Neural crest cell (in vitro differentiated cells): ENCODE data around the gene NDUFS2. TPM values are rescaled to one million over a fixed set of nuclear protein-coding genes. Genes with fewer than 3 reads are reported as not detected.
"Not testable (repeated sequence)": the region's sequence is repeated elsewhere in the genome, so short reads cannot be mapped to it uniquely, and the experiment has no call there.

Experiments
- DNase-seq: peaks from one replicate; pipeline ENCODE4 v3.0.0; 2021; ENCODE audit warnings: low read depth, mixed read lengths, low spot score
- H3K27ac Mint-ChIP-seq: one replicate; pipeline ENCODE4 v1.8.0; 2021; ENCODE audit warnings: mild to moderate bottlenecking, mixed read lengths; ENCODE audit not compliant: unreplicated experiment
- H3K27me3 Mint-ChIP-seq: 2 replicates; pipeline ENCODE4 v1.8.0; 2021; ENCODE audit warnings: low read depth, mild to moderate bottlenecking, mixed read lengths
- H3K36me3 Mint-ChIP-seq: 2 replicates; pipeline ENCODE4 v1.8.0; 2021; ENCODE audit warnings: low read depth, mild to moderate bottlenecking, mixed read lengths
- H3K4me1 Mint-ChIP-seq: 2 replicates; pipeline ENCODE4 v1.8.0; 2021; ENCODE audit warnings: mixed read lengths
- H3K4me3 Mint-ChIP-seq: one replicate; pipeline ENCODE4 v1.8.0; 2021; ENCODE audit warnings: mild to moderate bottlenecking, mixed read lengths
- H3K9me3 Mint-ChIP-seq: 2 replicates; pipeline ENCODE4 v1.8.0; 2021; ENCODE audit warnings: mixed read lengths
- total RNA-seq: library from RNA; stranded (reverse); gene quantifications from 2 replicates; pipeline ENCODE4 v1.2.1, GENCODE V29; 2021
- TF ChIP-seq, protein P1 (sequence below): fragments of 200-600 bp; sonication (generic); conservative IDR thresholded peaks from 2 replicates; pipeline ENCODE4 v1.5.0; 2021; ENCODE audit warnings: antibody characterized with exemption, mild to moderate bottlenecking

The NDUFS2 gene
- total RNA-seq, 1 donor from 2014 or later, result 106 TPM

DNA sequence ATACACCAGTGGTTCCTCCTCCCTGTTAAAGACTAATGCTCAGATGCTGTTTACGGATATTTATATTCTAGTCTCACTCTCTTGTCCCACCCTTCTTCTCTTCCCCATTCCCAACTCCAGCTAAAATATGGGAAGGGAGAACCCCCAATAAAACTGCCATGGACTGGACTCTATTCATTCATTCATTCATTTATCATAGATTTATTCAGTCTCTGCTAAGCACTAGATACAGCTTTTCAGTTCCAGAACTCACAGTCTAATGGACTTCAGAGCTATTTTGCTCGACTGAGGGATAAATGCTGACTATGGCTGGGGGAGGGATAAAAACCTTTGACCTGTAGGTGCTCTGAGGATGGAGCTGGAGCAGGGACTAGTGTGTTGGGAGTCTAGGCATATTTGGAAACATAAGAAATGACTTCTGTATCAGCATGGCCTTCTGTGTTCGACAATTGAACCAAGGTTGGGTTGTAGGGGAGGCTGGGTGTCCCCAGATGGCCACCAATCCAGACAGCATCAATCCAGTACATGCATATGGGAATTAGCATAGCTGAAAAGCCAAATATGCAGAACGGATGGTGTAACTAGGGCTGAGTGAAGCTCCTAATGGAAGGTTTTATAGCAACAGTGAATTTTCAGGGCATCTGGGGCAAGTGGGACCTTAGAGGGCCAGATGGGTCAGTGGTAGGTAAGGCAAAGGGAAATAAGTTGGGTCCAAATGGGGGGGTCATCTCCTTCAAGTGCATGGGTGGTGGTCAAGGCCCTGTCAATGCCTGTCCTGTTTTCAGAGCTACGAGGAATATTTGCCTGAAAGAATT is 17.1 kb downstream of the NDUFS2 start:
- no peak overlapping the region for H3K4me3 Mint-ChIP-seq
- no peak overlapping the region for H3K27ac Mint-ChIP-seq
- TF ChIP-seq, protein P1, sequence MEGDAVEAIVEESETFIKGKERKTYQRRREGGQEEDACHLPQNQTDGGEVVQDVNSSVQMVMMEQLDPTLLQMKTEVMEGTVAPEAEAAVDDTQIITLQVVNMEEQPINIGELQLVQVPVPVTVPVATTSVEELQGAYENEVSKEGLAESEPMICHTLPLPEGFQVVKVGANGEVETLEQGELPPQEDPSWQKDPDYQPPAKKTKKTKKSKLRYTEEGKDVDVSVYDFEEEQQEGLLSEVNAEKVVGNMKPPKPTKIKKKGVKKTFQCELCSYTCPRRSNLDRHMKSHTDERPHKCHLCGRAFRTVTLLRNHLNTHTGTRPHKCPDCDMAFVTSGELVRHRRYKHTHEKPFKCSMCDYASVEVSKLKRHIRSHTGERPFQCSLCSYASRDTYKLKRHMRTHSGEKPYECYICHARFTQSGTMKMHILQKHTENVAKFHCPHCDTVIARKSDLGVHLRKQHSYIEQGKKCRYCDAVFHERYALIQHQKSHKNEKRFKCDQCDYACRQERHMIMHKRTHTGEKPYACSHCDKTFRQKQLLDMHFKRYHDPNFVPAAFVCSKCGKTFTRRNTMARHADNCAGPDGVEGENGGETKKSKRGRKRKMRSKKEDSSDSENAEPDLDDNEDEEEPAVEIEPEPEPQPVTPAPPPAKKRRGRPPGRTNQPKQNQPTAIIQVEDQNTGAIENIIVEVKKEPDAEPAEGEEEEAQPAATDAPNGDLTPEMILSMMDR, result no peak
- no peak for DNase-seq
- H3K27me3 Mint-ChIP-seq, result no peaks in the 10 kb centered on the region
- peaks cover 7% of the 10 kb centered on the region for H3K36me3 Mint-ChIP-seq
- H3K4me1 Mint-ChIP-seq, result peaks cover 9% of the 10 kb centered on the region
- H3K9me3 Mint-ChIP-seq, result no peaks in the 10 kb centered on the region

DNA sequence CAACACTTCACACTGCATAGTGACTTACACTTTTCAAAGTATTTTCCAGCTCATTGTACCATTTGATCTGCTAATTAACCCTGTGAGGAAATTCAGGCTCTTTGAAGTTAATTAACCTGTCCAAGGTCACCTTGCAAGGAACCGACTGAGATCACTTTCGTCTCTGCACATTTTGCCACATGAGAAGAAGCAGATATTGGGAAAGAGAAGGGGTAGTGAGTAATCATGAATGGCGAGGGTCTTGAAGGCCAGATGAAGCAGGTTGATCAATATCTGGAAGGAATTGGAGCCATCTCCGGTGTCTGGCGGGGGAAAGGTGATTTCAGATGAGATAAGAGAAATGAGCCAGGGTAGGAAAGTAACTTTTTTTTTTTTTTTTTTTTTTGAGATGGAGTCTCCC is 17.8 kb downstream of the NDUFS2 start:
- Mint-ChIP-seq H3K27me3 (no peaks in the 10 kb centered on the region), H3K36me3 (peaks cover 3% of the 10 kb centered on the region), H3K27ac (no peak overlapping the region), H3K4me3 (no peak overlapping the region), H3K4me1 (peaks cover 9% of the 10 kb centered on the region), H3K9me3 (no peaks in the 10 kb centered on the region)
- TF ChIP-seq, protein P1, result no peak
- no peak for DNase-seq

DNA sequence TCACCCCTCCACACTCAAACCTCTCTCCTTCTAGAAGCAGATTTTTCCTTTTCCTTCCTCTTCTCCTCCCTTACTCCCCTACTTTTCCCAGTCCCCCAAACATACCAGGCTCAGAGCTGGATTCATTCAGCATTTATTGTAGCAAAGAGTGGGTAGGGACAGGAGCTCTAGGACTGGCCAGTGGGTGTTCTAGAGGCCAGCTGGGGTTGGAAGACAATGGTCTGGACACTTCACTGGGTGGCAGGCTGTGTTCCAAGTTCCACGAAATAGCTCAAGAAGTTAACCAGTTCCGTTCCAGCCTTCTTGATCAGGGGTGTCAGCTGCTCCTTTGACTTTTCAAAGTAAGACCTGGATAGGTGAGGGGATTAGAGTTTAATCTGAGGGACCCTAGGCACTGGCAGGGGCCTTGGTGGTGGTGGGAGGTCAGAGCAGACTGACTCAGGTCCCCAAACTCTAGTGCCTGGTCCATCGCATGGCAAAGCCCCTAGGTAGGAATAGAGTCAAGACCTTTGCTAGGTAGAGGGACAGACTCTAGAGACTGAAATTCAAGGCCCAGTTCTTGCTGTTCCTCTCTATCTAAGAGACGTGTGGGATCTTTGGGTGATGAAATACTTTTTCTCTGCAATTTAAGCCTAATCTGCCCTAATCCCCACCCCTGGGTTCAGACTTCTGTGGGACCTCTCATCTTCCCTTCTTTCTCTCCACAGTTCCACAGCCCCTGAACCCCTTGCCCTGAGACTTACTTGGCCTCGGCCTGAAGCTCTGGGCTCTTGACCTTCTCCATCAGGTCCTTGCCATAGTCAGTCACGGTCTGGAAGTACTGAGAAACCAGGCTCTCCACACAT is 20.2 kb downstream of the NDUFS2 start:
- Mint-ChIP-seq H3K27ac (no peak overlapping the region), H3K4me1 (peaks cover 22% of the 10 kb centered on the region), H3K36me3 (no peaks in the 10 kb centered on the region), H3K9me3 (peaks cover 6% of the 10 kb centered on the region), H3K27me3 (no peaks in the 10 kb centered on the region), H3K4me3 (no peak overlapping the region)
- TF ChIP-seq, protein P1, result no peak
- no peak for DNase-seq

DNA sequence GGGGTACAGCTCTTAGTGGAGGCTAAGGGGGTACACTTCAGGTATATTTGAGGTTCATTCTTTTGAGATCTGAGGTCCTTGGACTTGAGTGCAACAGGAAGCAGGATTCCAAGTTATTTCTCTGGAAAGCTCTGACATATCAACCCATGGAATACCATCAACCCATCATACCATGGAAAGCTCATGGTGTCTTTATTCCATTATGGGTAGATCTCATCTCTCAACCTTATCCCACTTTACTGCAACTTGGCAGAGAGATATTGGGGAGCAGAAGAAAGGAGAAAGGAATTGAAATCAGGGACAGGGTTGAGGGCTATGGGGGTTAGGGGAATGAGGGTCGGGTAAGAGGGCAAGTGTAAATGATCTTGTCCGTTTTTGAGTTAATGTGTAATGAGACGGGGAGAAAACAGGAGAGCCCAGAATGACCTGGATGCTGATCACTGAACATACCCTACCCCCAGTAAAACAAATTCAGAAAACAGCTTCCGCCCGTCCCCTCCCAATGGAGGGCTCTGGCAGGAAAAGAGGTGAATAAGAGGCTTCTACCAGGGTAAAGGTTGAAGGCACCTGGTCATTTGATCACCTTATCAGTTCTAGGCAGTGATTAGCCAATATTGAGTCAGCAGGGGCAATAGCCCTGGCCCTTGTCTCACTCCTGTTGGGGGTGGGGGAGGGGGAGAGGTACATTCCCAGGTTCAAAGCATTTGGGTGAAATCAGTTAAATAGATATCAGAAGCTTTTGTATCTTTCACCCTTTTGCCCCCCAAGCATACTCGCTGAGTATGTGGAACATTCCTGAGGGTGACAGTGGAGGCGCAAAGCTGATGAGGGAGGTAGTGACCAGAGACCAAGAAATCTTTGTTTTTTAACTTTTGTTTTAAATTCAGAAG is 21.9 kb downstream of the NDUFS2 start:
- no peak for DNase-seq
- TF ChIP-seq, protein P1, result no peak
- H3K4me1 Mint-ChIP-seq, result peaks cover 29% of the 10 kb centered on the region
- H3K9me3 Mint-ChIP-seq, result peaks cover 6% of the 10 kb centered on the region
- H3K36me3 Mint-ChIP-seq, result no peaks in the 10 kb centered on the region
- no peak overlapping the region for H3K4me3 Mint-ChIP-seq
- no peak overlapping the region for H3K27ac Mint-ChIP-seq
- H3K27me3 Mint-ChIP-seq, result no peaks in the 10 kb centered on the region

DNA sequence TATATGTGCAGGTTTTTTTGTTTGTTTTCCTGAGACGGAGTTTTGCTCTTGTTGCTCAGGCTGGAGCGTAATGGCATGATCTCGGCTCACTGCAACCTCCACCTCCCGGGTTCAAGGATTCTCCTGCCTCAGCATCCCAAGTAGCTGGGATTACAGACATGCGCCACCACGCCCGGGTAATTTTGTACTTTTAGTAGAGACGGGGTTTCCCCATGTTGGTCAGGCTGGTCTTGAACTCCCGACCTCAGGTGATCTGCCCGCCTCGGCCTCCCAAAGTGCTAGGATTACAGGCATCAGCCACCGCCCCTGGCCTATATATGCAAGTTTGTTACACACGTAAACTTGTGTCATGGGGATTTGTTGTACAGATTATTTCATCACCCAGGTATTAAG is 22.5 kb downstream of the NDUFS2 start:
- not testable (repeated sequence) for H3K27ac Mint-ChIP-seq, DNase-seq, H3K9me3 Mint-ChIP-seq, H3K36me3 Mint-ChIP-seq, H3K4me3 Mint-ChIP-seq, H3K27me3 Mint-ChIP-seq
- H3K4me1 Mint-ChIP-seq, result peaks cover 29% of the 10 kb centered on the region
